SK-N-SH (cell line): Measurements from ENCODE around the gene MUS81.

Experiments used
- EP300 ChIP-seq, 2 experiments: IDR thresholded peaks; 2 replicates each; pipeline versions ENCODE4 v1.4.0 to v1.6.1; 2012; ENCODE audit warnings: borderline replicate concordance in 1 of 2, low read depth in 1 of 2, low read length in 1 of 2
- USF2 ChIP-seq: fragments of 150-350 bp; IDR thresholded peaks from 2 replicates; pipeline ENCODE4 v1.6.1; 2017; ENCODE audit warnings: antibody characterized with exemption, low read length, low read depth, borderline replicate concordance
- TF ChIP-seq, protein P1 (sequence below): fragments of 200-600 bp; sonication (generic); IDR thresholded peaks from 2 replicates; pipeline ENCODE4 v1.6.1; 2017; ENCODE audit warnings: antibody characterized with exemption, mild to moderate bottlenecking, moderate library complexity

- TF ChIP-seq USF2: no peak
- TF ChIP-seq, protein P1, sequence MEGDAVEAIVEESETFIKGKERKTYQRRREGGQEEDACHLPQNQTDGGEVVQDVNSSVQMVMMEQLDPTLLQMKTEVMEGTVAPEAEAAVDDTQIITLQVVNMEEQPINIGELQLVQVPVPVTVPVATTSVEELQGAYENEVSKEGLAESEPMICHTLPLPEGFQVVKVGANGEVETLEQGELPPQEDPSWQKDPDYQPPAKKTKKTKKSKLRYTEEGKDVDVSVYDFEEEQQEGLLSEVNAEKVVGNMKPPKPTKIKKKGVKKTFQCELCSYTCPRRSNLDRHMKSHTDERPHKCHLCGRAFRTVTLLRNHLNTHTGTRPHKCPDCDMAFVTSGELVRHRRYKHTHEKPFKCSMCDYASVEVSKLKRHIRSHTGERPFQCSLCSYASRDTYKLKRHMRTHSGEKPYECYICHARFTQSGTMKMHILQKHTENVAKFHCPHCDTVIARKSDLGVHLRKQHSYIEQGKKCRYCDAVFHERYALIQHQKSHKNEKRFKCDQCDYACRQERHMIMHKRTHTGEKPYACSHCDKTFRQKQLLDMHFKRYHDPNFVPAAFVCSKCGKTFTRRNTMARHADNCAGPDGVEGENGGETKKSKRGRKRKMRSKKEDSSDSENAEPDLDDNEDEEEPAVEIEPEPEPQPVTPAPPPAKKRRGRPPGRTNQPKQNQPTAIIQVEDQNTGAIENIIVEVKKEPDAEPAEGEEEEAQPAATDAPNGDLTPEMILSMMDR: no peak
- TF ChIP-seq EP300 (IDR thresholded peaks at IDR 0.05; ENCODE audit: borderline replicate concordance in 1 of 2, low read depth in 1 of 2, low read length in 1 of 2): no peak
Measured at GRCh38 chr11:65907878-65908277, 47.6 kb downstream of the MUS81 start.
